ENCODE data around the gene BBX.

Gene BBX

DNA sequence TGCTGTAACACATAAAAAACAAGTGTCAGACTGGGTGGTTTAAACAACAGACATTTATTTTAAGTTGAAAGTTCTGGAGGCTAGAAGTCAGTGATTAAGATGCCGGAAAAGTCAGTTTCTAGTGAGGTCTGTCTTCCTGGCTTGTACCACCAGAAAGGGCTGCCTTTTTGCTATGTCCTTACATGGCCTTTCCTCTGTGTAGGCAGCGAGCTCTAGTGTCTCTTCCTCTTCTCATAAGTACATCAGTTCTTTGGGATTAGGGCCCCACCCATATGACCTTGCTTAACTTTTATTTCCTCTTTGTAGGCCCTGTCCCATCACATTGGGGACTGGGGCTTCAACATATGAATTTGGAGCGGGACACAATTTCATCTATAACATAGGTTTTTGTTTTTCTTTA, 128.0 kb downstream of the BBX start:
- no peak for DNase-seq

DNA sequence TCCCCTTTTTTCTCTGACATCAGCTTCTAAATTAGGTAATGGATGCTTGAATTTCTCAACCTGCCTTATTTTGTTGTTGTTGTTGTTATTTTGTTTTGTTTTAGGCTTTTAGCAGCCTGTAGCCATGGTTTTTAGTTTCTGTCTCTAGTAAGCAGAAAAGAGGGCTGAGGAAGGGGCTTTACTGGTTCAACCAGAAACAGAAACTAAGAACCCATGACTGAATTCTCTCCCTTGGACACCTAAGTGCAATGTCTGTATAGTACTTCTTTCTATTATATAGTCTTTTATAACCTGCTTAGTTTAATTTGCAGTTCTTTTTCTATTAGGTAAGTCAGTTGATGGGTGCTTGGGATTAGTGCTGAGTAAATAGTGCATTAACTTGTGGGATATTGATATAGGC, 129.0 kb downstream of the BBX start:
- DNase-seq: no peak

DNA sequence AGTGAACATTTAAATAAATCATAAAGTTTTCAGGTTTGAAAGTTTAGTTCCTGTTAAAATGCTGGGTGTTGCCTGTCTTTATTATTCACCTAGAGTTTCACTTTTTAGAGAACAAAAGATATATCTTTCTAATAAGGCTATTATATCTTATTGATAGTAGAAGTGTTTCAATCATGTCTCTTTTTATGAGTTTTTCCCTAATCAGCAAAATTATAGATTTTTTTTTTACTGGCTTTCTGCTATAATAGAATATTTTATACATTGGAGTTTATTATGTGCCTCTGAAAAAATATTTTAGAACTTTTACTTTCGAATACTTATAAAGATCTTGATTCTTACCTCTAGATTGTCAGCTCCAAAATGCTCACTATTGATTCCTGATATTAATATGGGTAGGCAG, 131.5 kb downstream of the BBX start:
- no peak for DNase-seq

DNA sequence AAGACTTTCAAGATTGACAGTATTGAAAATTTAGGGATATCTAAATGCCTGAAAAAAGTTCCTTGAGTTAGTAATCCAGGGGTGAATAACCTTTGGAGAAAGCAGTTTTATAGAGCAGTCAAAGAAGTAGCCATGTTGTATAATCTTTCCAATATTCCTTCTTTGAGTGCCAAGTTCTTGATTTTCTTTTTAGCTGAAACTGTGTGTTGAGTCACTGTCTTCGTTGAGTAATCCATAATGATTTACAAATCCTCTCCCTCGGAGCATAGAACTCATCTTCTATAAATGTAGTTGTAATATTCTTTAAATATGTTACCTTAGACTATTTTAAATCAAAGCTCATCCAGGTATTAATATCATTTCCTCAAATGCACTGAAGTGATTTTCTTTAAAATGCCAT, 135.2 kb downstream of the BBX start:
- DNase-seq: no peak

DNA sequence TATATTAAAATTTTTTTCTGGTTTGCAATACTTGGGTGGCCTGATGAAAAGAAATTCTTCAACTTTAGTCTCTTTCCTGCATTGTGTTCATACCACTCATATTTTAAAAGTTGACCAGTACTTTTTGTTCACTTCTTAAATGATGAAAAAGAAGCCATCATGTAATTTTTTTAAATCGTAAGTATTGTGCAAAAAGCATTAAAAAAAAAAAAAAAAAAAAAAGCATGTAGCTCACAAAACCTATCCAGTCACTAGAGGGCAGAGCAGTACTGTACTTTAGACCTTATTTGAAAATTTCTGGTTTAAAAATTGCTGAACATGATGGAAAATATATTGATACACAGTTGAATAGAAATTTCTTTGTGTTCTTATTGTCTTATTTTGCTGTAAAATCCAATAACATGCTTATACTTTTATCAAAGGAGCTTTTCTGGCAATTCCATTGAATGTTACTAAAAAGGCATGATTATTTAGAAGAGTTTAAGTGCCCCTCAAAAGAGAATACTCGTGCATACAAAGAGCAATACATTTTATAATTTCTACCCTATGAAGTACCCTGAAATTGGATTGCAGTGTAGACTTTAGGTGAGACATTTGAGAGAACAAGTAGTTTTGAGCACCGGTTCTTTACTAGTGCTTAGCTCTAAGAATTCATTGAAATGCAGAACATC, 137.7 kb downstream of the BBX start:
- no peak for DNase-seq

DNA sequence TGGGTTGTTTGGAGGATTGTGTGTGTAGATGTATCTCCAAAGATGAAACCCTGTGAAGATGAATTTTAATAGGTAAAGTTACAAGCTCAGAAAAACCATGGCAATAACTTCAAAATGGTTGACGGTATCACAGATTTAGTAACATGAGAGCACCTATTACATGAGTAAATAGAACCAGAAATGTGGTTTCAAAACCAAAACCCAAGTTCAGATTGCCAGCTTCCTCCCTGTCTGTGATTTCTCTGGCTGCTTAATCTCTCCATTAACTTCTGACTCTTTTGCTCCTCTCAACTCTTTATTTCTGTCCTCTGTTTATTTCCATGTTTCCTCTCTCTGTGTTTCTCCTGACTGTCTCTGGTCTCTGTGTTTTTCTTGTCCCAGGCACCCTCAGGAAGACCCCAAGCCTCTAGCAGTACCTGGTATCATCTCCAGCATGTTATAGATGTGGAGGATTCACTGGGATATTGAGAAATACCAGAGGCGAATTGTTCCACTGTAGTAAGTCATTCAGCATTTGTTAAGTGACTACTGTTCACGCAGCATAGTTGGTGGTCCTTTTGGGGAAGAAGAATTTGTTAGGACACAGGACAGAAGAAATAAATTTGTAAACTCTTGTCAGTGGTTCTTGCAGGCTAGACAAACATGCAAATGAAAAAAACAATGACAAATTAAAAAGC, 138.8 kb downstream of the BBX start:
- no peak for DNase-seq

DNA sequence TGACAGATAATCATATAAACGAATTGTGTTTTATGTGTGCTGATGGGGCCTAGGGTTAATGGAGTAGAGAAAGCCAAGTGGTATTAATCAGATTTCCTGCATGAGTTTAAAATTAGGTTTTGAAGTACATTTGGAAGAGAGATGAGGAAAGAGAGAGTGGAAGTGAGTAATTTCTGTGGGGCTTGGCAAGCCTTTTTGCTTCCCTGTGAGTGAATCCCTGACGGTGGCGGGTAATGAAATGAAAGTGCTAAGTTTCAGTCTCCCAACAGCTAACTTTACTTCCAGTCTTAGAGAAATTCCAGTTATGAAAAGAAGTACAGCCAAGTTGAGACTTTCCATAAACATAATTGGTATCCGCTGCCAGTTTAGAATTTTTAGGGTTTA, 139.4 kb downstream of the BBX start:
- no peak for DNase-seq

DNA sequence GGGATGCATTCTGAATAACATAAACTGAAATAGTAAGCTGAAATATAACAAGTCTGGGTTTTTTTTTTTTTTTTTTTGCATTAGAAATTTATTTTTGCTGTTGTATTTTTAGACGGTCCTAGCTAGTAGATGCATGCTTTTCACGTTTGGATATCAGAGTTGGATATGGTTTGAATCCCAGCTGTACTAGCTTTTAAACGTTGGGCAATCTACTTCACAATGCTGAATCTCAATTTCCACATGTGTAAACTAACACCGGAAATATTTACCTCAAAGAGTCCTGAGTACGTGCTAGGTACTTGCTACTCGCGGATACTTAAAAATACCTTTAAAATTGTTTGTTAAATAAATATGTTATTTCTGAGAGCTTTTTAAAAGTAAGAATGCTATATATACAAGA, 139.8 kb downstream of the BBX start:
- DNase-seq: no peak

DNA sequence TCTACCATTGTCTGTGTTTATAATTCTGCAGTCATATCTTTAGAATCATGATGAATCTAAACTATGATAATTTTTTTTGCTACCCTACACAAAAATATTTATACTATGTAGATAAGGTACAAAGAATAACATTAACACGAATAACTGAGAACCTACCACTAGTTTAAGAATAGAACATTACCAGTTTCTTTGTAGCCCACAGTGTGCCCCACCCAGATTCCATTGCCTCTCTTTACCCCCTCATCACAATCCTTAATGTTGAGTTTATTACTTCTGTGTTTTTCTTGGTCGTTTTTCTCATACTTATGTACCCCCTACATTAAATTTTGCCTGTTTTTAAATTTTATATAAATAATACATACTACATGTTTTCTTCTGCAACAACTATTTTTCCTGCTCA, 140.5 kb downstream of the BBX start:
- no peak for DNase-seq

DNA sequence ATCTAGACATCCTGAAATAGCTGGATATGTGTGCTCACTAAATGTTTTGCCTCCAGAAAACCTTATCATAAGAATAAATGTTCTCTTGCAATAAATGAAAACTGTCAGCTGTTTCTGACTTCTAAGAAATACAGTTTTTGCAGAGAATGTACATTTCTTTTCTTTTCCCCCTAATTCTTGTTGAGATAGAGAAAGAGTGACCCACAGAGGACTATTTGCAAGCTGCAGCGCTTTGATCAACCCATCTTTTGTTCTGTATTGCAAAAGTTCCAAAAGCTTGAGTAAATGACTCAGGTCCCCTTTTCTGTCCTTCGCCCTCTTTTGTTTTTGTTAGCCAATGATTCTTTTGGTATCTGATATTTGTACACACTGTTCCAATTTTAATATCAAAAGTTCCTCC, 141.9 kb downstream of the BBX start:
- DNase-seq: no peak

DNA sequence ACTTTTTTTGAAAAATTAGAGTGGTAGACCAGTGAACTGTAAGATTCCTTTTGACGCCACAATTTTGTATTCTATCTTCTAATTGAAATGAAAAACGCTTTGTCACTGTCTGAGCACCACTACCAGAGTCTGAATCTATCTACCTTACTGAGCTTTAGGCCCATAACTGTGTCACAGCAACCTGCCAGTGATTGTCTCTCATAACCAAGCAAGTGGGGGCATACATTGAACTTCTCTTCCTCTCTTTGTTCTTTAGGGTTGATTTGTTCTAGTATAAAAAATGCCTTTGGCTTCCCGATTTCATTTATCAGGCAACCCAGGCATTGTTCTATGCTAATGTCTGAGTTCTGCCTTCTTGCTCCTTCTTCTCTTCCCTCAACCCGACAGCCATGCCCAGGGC, 142.6 kb downstream of the BBX start:
- DNase-seq: no peak

DNA sequence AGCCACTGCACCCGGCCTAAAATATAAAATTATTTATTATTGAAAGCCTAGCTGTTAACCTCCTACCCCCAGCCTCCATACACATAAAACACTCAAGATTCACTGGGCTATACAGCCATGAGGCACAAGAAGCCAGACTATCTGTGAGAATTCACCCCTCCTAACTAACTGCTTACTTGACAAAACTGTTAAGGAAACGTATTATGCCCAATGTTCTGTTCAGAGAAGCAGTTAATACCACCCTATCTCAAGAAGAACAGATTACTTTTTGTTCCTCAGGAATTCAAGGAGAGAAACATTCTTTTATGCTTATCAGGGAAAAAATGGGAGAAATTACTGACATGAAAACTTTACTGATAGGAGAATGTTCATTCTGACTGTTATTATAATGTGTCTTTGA, 144.1 kb downstream of the BBX start:
- no peak for DNase-seq

DNA sequence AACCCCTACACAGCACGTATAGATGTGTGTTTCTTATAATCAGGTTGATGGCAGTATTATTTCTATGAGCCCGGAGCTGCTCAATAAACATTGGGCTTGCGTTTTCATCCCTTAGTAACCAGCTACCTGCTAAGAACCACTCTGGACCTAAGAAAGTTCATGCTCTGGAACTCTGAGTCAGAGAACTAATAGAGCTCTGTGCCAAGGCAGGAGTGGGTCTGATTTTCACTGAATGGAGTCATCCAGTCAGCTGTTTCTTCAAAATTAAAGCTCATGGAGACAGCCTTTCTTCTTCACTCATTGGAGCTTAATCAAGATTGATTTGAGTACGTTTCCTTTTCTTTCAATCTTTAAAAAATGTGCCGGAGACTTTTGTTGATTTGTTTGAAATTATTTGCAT, 145.7 kb downstream of the BBX start:
- peak in 1 of 56 donors; percentile 5 for DNase-seq

DNA sequence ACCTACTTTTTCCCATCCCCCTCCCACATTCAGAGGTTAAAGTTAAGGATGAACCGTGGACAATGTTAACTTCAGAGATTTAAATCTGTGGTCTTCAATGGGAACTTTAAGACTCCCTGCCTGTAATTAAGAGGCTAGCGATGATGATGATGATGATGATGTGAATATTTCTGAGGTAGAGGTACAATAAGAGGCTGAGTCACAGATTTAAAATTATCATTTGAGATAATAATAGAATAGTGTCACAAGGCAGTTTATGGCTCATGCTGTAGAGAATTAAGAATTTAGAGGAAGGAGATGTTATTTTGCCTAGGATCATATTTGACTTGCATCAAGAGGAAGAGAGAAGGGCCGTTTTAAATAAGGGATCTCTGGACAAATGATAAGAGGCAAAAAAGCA, 146.2 kb downstream of the BBX start:
- DNase-seq: no peak

DNA sequence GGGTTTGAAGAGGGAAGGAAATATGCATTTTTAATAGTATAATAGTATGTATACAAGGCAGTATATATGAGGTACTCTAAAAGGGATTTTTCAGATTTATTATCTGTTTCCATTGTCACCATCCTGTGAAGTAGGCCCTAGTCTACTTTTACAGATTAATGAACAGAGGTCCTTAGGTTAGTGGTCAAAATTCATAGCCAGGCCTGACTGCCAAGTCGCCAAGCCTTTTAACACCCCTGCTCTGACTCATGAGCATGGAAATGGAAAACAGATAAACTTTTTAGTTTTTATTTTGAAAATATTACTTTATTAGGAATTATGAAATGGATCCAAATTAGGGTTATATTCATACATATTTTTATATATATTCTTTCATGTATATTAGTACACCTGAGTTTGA, 146.9 kb downstream of the BBX start:
- no peak for DNase-seq

DNA sequence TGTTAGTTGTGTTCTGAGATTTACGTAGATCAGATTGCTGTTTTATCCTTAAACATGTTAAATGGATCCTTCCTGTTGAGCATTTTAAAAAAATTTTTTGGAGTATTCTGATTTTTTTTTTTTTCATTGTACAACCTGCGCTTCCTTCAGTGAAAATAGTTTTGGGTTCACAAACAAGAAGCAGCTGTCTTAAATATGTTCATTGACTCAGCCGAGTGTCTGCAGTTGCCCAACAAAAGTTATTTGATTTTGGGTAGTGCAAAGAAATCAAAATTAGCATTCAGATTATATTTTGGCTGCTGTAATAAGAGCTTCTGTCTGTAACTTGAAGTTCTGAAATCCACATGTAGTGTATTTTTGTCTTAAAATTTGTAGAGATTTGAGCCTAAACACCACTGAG, 148.2 kb downstream of the BBX start:
- DNase-seq: no peak

DNA sequence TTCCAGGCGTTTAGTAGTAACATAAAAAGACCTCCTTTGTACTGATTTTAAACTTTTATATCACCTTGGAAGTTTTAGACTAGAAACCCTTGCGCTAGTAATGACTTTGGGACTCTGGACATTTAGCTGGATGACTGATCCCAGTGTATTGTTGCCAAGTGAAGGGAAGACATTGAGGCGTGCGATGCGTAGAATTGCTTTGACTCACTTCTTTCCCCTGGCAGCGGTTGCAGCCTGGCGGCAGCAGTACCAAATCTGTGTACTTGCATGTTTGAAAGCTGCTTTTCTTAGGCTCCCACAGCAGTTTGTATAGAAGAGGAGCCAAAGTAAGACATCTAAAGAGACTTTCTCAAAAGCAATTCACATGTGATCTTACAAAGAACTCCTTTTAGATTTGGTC, 151.6 kb downstream of the BBX start:
- DNase-seq: peak in 25 of 56 donors; percentile 2 to 68 (median 26)

DNA sequence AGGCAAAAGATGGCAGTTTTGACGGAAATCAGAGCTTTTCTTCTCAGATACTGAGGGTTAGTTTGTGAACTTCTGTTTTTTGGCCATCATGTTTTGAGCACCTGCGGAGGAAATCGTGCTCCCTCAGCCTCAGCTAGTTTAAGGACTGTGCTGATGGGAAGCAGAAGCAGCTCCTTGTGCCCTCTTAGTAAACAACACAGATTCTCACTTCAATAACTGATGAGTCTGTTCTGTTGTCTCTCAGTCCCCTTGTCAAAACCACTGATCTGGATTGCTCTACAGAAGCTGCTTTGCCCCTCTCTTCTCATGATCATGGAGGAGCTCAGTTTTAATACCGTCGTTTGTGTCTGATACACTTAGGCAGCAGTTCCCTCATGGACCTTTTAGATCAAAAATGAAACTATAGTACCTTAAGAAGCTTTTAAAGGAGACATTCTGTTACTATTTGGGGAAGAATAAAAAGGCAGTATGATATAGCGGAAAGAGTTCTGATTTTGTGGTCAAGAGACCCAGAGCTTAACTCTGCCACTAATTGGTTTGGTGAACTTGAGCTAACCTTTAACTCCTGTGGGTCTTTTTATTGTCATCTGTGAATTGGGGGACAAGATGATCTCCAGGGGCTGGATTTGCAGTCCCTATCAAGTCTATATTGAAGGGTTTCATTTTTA, 152.6 kb downstream of the BBX start:
- DNase-seq: no peak

DNA sequence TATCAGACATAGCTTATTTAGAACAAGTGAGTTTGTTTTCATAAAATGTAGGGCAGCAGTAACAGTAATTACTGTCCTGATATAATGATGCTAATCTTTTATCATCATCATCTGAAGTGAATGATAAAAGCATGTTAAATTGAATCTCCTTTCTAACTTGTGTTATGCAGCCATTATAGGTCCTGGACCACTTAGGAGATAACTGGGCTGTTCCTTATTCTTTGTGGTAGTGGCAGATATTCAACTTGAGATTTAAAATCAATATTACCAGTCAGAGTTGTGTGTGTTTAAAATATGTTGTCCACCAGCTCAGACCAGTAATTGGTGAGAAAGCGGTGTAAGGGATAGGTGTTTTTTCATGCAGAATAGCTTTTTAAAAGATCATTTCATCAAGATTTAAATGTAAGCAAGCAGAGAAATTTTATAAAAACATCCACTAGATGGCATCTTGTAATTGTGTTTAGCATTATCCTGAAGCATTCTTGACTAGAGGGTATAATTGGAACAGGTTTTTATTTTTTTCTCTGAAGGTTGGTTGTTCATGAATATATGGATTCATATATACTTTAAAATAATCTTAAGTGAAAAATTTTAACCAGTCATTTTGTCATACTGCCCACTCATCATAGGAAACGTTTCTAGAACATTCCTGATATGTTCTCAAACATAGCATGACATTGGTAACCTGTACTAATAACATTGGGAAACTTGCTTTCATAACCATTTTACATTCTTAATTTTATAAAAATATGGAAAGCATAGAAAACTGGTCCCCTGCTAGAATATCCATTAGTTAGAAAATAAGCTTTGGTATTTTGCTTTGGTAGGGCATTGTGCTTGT, 153.9 kb downstream of the BBX start:
- no peak for DNase-seq

DNA sequence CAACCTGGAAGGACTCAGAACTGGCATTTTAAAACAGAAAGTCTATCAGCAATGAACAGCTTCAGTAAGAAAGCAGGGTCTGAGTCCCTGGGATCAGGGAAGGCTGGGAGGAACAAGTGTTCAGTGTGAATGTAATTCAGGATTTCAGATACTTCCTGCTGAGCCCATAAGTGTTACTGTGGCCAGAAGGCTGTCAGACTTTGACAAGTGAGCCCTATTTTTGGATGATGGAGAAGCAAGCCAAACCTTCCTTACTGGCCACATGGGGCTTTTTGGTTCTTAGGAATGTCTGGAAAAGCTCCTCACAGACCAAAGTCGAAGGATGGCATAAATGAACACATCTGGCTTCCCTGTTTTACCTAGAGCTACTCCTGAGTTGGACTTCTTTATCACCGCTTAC, 157.2 kb downstream of the BBX start:
- DNase-seq: no peak

DNA sequence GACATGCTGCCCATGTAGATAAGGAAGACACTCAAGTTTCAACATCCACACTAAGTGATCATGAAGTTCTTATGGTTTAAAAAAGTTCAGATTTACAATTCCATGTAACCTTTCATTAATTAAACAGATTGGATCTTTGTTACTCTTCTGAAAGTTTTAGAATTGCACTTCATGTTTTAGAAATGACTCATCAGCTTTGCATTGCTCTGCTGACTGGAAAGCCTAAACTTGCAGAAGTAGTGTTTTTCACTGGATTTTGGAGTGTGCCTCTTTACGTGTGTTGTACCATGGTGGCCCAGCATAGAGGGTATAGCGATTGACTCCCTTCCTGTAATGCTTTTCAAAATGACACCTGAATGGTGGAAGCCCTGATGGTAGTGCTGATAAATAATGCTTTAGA, 157.9 kb downstream of the BBX start:
- no peak for DNase-seq

DNA sequence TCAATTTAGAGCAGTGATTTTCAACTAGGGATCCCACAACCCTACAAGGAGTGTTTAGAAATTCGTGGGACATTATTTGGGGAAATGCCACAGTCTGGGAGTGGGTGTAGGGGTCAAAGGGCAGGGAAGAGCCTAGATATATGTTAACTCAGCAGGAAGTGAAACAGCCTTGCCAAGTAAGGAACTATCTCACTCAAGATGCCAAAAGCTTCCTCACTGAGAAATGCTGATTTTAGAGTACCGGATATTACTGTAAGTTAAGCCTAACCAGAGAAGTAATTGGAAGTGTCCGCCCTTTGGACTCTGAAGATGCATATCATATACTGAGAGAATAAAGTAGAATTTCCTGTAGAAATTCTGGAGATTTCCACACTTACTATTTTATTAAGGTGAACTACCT, 158.6 kb downstream of the BBX start:
- DNase-seq: no peak
